B cell (primary cell): ENCODE data around the gene ARL14EP. TPM values are rescaled to one million over a fixed set of nuclear protein-coding genes. Genes with fewer than 3 reads are reported as not detected.

Experiments
- ATAC-seq: fragments of 200-7000 bp; cut with Tn5 transposase; one replicate; pipeline ENCODE4 v1.10.0; 2021; ENCODE audit warnings: low read depth, mild to moderate bottlenecking, moderate number of reproducible peaks, moderate library complexity
- CTCF ChIA-PET: fragments of 350-600 bp; sonication (Branson Sonifier 250); formaldehyde crosslinking; loops from one replicate; lab custom pipeline; 2021; ENCODE audit warnings: antibody characterized with exemption, inconsistent platforms; lab: Charles Lee
- POLR2A ChIA-PET: fragments of 350-600 bp; sonication (Branson Sonifier 250); formaldehyde crosslinking; loops from one replicate; lab custom pipeline; 2021; ENCODE audit warnings: antibody characterized with exemption; lab: Charles Lee
- DNase-seq: peaks from one replicate; pipeline ENCODE4 v3.0.0; 2013
- H2AFZ ChIP-seq: 2 replicates; pipeline ENCODE4 v1.6.1; 2012; ENCODE audit warnings: mild to moderate bottlenecking, low read depth, low read length; ENCODE audit not compliant: insufficient read depth, poor library complexity, severe bottlenecking
- H3K27ac ChIP-seq, 2 donors: 1 replicate in 1 of 2; 2 replicates in 1 of 2; pipeline ENCODE4 v1.5.1; 2012 to 2013; ENCODE audit warnings: low read length in 2 of 2, mild to moderate bottlenecking in 2 of 2, moderate library complexity in 1 of 2
- H3K27me3 ChIP-seq, 4 experiments: fragments of 200-600 bp in 1 of 4; sonication (generic) in 1 of 4; replicated peaks in 1 of 4; 1 replicate in 2 of 4; 2 replicates in 2 of 4; pipeline versions ENCODE4 v1.6.1 to v1.7.0; 2013 to 2016; ENCODE audit warnings: low read length in 3 of 4, mild to moderate bottlenecking in 2 of 4, mixed read lengths in 1 of 4, moderate library complexity in 1 of 4; ENCODE audit not compliant: insufficient read depth in 4 of 4, control insufficient read depth in 3 of 4; ENCODE audit errors: control extremely low read depth in 1 of 4
- H3K36me3 ChIP-seq, 2 experiments: replicated peaks in 1 of 2; 1 replicate in 1 of 2; 2 replicates in 1 of 2; pipeline versions ENCODE4 v1.6.1 to v1.7.1; 2013; ENCODE audit warnings: low read length in 1 of 2; ENCODE audit not compliant: insufficient read depth in 2 of 2, control insufficient read depth in 1 of 2; ENCODE audit errors: control extremely low read depth in 1 of 2, extremely low read depth in 1 of 2
- H3K4me1 ChIP-seq, 2 donors: fragments of 200-600 bp in 1 of 2; sonication (generic) in 1 of 2; 1 replicate in 1 of 2; 2 replicates in 1 of 2; pipeline versions ENCODE4 v1.5.1 to v1.6.1; 2013 to 2017; ENCODE audit warnings: low read length in 2 of 2; ENCODE audit not compliant: control insufficient read depth in 2 of 2, insufficient read depth in 2 of 2
- H3K4me2 ChIP-seq: replicated peaks from 2 replicates; pipeline ENCODE3; 2012; ENCODE audit warnings: mild to moderate bottlenecking, low read depth, low read length; ENCODE audit not compliant: poor library complexity, severe bottlenecking
- H3K4me3 ChIP-seq, 5 experiments: fragments of 200-600 bp in 1 of 5; sonication (generic) in 1 of 5; 1 replicate in 3 of 5; 2 replicates in 2 of 5; pipeline versions ENCODE4 v1.5.1 to v1.7.0; 2011 to 2016; ENCODE audit warnings: low read length in 4 of 5, mild to moderate bottlenecking in 4 of 5, low read depth in 2 of 5, control low read depth in 1 of 5, moderate library complexity in 1 of 5; ENCODE audit not compliant: insufficient read depth in 1 of 5; ENCODE audit errors: control extremely low read depth in 1 of 5, extremely low read depth in 1 of 5
- H3K79me2 ChIP-seq: fragments of 200-600 bp; sonication (generic); one replicate; pipeline ENCODE4 v1.6.0; 2016; ENCODE audit warnings: low read length; ENCODE audit not compliant: control insufficient read depth, insufficient read depth
- H3K9ac ChIP-seq: fragments of 200-600 bp; sonication (generic); 2 replicates; pipeline ENCODE4 v1.6.1; 2017; ENCODE audit warnings: mild to moderate bottlenecking, low read length, moderate library complexity
- H3K9me3 ChIP-seq, 3 donors: one replicate each; pipeline versions ENCODE4 v1.6.1 to v1.7.1; 2013; ENCODE audit warnings: low read length in 2 of 3; ENCODE audit not compliant: control insufficient read depth in 2 of 3, insufficient read depth in 1 of 3; ENCODE audit errors: control extremely low read depth in 1 of 3
- H4K20me1 ChIP-seq: 2 replicates; pipeline ENCODE4 v1.6.0; 2012; ENCODE audit warnings: mild to moderate bottlenecking, low read length; ENCODE audit not compliant: insufficient read depth, control insufficient read depth, poor library complexity, severe bottlenecking
- H3K27ac Mint-ChIP-seq: one replicate; pipeline ENCODE4 v1.8.0; 2021; ENCODE audit warnings: mixed read lengths
- H3K27me3 Mint-ChIP-seq: one replicate; pipeline ENCODE4 v1.8.0; 2021; ENCODE audit warnings: mixed read lengths
- H3K4me1 Mint-ChIP-seq: one replicate; pipeline ENCODE4 v1.8.0; 2021; ENCODE audit warnings: mixed read lengths
- H3K4me3 Mint-ChIP-seq: one replicate; pipeline ENCODE4 v1.8.0; 2021; ENCODE audit warnings: mixed read lengths
- H3K9me3 Mint-ChIP-seq: one replicate; pipeline ENCODE4 v1.8.0; 2022; ENCODE audit warnings: mixed read lengths; ENCODE audit not compliant: insufficient read depth
- EZH2 ChIP-seq: IDR thresholded peaks from 2 replicates; pipeline ENCODE4 v1.6.1; 2012; ENCODE audit warnings: borderline replicate concordance, low read depth, mild to moderate bottlenecking, moderate library complexity, low read length; ENCODE audit not compliant: insufficient read depth, poor library complexity, severe bottlenecking
- WGBS: methylation state at CpG from one replicate; pipeline ENCODE4 v1.1.5; 2013; ENCODE audit warnings: missing lambda C conversion rate; ENCODE audit not compliant: insufficient coverage; 5-methylcytosine and 5-hydroxymethylcytosine counted together
- intact Hi-C: fragments of 100-400 bp; cut with micrococcal nuclease; formaldehyde crosslinking; loops from one replicate; pipeline ENCODE4 v1.10.0; 2022
- polyA plus RNA-seq: library from polyadenylated mRNA; depleted of rRNA; stranded (reverse); fragments of >200 nt; gene quantifications from 2 replicates; pipeline ENCODE4 v1.2.3, GENCODE V29; 2012
- total RNA-seq, 2 donors: library from RNA; stranded (reverse); fragments of 120-200 nt in 1 of 2; gene quantifications; 1 replicate in 1 of 2; 2 replicates in 1 of 2; pipeline versions ENCODE4 v1.2.3 to v1.2.4, GENCODE V29; 2013 to 2022
- TF ChIP-seq, protein P1 (sequence below): fragments of 200-600 bp; IDR thresholded peaks from one replicate; pipeline ENCODE4 v1.8.0; 2022; ENCODE audit warnings: antibody characterized with exemption, mild to moderate bottlenecking

The ARL14EP gene
- total and polyA plus RNA-seq, 2 donors (not counting 1 experiment from before 2014, with no cell fraction given) = 19.9 to 47.3 TPM

- Histone ChIP-seq H3K9me3 (no peaks in the 10 kb centered on the region), H3K79me2 (no peaks in the 10 kb centered on the region), H2AFZ (no peak overlapping the region), H3K4me2 (no peak overlapping the region), H4K20me1 (no peaks in the 10 kb centered on the region), H3K4me3 (no peak overlapping the region), H3K36me3 (no peaks in the 10 kb centered on the region), H3K4me1 (no peaks in the 10 kb centered on the region), H3K27ac (no peak overlapping the region), H3K27me3 (no peaks in the 10 kb centered on the region), H3K9ac (no peak overlapping the region)
- TF ChIP-seq EZH2 = no peak
- TF ChIP-seq, protein P1, sequence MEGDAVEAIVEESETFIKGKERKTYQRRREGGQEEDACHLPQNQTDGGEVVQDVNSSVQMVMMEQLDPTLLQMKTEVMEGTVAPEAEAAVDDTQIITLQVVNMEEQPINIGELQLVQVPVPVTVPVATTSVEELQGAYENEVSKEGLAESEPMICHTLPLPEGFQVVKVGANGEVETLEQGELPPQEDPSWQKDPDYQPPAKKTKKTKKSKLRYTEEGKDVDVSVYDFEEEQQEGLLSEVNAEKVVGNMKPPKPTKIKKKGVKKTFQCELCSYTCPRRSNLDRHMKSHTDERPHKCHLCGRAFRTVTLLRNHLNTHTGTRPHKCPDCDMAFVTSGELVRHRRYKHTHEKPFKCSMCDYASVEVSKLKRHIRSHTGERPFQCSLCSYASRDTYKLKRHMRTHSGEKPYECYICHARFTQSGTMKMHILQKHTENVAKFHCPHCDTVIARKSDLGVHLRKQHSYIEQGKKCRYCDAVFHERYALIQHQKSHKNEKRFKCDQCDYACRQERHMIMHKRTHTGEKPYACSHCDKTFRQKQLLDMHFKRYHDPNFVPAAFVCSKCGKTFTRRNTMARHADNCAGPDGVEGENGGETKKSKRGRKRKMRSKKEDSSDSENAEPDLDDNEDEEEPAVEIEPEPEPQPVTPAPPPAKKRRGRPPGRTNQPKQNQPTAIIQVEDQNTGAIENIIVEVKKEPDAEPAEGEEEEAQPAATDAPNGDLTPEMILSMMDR = no peak
- ChIA-PET CTCF (no interaction called here), POLR2A (no interaction called here)
- H3K27me3 Mint-ChIP-seq = peaks cover 24% of the 10 kb centered on the region
- ATAC-seq (no peak), DNase-seq (no peak)
- no peak overlapping the region for H3K27ac Mint-ChIP-seq
- WGBS = no CpG with 5 or more reads among the region's 1 CpG
- peaks cover 5% of the 10 kb centered on the region for H3K9me3 Mint-ChIP-seq
- H3K4me1 Mint-ChIP-seq = no peaks in the 10 kb centered on the region
- no peak overlapping the region for H3K4me3 Mint-ChIP-seq
- intact Hi-C loops = no loop called here
These were observed 47.3 kb downstream of the ARL14EP start for GRCh38 chr11:30370164-30370563.

DNA sequence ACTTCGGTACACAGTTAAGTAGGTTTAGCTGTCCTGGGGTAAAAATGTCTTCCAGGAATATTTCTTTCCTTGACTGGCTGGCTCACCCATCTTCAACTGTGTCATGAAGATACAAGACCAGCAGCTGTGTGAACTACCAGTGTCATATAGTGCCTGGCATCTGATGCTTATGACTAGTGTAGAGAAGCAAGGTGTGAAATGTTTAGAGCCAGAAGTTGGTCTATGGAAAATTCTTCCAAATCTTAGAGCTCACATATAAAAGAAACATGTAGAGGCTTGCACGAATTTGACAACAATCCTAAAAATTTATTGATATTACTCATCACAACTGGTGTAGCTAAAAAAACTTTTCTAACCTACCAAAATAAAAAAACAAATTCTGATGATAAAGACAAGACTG is 54.4 kb downstream of the ARL14EP start:
- no peak for TF ChIP-seq EZH2
- TF ChIP-seq, protein P1 = no peak
- H4K20me1 ChIP-seq = no peaks in the 10 kb centered on the region
- no peak overlapping the region for H3K27ac ChIP-seq
- ChIA-PET POLR2A (no interaction called here), CTCF (no interaction called here)
- Mint-ChIP-seq H3K27ac (no peak overlapping the region), H3K4me3 (no peak overlapping the region), H3K9me3 (no peaks in the 10 kb centered on the region), H3K4me1 (no peaks in the 10 kb centered on the region), H3K27me3 (peaks cover 20% of the 10 kb centered on the region)
- DNase-seq (no peak), ATAC-seq (no peak)
- H3K79me2 ChIP-seq = no peaks in the 10 kb centered on the region
- no CpG with 5 or more reads among the region's 2 CpGs for WGBS
- H2AFZ ChIP-seq = no peak overlapping the region
- no peak overlapping the region for H3K4me2 ChIP-seq
- no peaks in the 10 kb centered on the region for H3K27me3 ChIP-seq
- intact Hi-C loops = no loop called here
- H3K4me1 ChIP-seq = no peaks in the 10 kb centered on the region
- H3K9me3 ChIP-seq = no peaks in the 10 kb centered on the region
- no peak overlapping the region for H3K9ac ChIP-seq
- H3K36me3 ChIP-seq = no peaks in the 10 kb centered on the region
- H3K4me3 ChIP-seq = no peak overlapping the region
